NCI-H345 treated with DMSO at 0.1 percent for 48 hours (cell line): ENCODE data around the gene KCNN1.
"Not testable (repeated sequence)": the region's sequence is repeated elsewhere in the genome, so short reads cannot be mapped to it uniquely, and the experiment has no call there.

ENCODE experiments used
- DNase-seq: peaks from one replicate; lab custom pipeline; 2025; ENCODE audit not compliant: unreplicated experiment; lab: John Stamatoyannopoulos, UW

The KCNN1 gene

DNA sequence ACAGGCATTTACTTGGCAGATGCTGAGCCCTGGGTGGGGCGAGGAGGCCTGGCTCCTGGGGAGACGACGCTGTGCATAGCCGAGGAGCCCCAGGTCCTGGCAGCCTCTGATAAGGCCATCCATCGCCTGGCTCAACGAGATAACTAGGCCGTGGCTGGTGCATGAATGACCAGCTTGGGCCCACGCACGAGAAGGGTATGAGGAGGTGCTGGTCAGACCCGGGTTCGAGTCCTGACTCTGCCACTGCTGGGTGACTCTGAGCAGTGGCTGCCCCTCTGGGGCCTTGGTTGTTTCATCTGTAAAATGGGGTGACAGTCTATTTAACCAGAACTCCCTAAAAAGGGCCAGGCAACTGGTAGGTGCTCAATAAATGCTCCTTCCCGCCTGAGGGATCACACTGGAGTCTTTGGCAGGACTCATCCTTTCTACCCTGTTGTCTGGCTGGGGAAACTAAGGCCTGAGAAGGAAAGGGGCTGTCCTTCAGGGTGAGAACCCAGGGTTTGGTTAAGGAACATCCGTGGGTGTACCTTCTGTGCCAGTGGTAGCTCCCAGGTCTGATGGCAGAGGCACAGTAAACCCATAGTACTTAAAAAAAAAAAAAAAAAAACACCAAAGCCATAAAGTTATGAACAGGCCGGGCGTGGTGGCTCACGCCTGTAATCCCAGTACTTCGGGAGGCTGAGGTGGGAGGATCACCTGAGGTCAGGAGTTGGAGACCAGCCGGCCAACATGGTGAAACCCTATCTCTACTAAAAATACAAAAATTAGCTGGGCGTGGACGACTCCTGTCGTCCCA, 33.0 kb downstream of the KCNN1 start:
- no peak for DNase-seq

DNA sequence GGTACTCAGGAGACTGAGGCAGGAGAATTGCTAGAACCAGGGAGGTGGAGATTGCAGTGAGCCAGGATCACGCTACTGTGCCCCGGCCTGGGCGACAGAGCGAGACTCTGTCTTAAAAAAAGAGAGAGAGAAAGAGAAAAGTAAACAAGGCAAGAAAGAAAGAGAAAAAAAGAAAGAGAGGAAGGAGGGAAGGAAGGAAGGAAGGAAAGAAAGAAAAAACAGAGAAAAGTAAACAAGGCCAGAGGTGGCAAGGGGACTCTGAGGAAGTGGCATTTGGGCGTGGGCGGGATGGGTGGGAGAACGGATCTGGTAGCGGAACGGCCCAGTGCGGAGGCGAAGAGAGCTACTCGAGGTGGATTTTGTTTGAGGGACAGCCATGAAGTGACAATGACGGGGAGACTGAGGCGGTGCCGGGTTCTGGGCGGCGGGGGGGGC, 33.6 kb downstream of the KCNN1 start:
- no peak for DNase-seq

DNA sequence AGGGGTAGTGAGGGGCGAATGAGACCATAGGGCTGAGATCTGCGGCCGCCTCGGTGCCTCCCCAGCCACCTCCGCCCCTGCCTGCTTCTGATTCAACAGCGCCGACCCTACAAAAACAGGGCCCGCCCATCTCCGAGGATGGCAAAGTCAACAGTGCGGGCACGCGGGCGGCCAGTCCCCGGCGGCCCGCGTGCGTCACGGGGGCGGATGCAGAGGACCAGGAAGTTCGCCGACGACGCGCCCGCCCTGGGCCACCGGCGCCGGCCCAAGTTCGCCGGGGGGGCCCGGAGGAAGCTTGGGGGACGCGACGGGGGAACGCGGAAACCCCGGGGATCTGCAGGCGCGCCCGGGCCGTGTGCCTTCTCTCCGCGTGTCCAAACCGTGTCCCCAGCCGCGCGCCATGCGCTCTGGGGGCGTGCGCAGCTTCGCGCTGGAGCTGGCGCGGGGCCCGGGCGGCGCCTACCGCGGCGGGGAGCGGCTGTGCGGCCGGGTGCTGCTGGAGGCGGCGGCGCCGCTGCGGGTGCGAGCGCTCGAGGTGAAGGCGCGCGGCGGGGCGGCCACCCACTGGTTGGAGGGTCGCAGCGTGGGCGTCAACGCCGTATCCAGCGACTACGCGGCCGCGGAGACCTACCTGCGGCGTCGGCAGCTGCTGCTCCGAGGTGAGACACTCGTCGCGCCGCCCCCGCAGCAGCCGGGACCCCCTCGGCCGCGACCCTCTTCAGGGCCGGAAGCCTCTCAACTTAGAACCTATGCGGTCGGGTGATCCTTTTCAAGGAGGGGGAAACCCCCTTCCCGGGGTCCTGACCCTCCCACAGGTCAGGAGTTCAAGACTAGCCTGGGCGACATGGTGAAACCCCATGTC, 34.2 kb downstream of the KCNN1 start:
- no peak for DNase-seq

DNA sequence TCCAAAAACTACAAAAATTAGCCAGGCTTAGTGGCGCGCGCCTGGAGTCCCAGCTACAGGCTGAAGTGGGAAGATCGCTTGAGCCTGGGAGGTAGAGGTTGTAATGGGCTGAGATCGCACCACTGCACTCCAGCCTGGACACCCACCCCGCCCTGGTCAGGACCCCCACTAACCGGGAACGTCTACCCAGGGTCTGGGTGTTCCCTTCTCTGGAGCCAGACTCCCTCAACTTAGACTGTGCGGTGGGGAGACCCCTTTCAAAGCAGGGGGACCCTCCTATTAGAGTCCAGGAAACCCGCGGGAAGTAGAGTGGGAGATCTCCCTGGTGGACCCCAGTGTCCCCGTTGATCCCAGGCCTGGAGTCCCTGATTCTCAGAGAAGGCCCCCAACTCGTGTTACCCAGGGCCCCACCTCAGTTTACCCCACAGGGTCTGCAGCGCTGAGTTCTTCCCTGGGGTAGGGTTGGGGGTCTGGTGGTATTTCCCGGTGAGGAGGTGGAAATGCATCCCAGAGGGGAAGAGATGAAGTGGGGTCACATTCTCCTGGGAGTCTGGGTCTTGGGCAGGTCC, 35.0 kb downstream of the KCNN1 start:
- no peak for DNase-seq

DNA sequence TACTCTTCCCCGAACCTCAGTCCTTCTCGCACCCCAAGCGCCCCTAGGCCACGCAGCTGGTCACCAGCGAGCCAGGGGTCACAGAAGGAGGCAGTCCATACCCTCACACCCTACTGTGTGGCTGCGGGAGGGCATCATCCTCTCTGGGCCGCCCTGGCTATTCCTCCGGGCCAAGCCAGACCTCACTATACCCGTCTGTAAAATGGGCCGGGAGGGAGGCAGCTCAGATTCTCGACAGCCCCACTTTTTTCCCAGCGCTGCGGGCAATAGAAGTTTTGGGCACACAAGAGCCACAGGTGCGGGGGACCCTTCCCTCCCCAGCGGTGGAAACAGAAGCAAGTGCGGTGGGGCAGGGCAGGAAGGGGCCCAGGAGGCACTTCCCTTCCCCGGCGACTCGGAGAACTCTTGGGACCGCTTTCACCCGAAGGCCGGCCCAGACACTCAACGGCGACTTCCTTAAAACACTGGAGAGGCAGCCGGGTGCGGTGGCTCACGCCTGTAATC, 35.5 kb downstream of the KCNN1 start:
- no peak for DNase-seq

DNA sequence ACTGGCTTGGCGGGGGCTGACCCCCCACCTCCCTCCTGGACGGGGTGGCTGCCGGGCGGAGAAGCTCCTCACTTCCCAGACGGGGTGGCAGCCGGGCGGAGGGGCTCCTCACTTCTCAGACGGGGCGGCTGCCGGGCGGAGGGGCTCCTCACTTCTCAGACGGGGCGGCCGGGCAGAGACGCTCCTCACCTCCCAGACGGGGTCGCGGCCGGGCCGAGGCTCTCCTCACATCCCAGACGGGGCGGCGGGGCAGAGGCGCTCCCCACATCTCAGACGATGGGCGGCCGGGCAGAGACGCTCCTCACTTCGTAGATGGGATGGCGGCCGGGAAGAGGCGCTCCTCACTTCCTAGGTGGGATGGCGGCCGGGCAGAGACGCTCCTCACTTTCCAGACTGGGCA, 38.8 kb downstream of the KCNN1 start:
- DNase-seq = not testable (repeated sequence)

DNA sequence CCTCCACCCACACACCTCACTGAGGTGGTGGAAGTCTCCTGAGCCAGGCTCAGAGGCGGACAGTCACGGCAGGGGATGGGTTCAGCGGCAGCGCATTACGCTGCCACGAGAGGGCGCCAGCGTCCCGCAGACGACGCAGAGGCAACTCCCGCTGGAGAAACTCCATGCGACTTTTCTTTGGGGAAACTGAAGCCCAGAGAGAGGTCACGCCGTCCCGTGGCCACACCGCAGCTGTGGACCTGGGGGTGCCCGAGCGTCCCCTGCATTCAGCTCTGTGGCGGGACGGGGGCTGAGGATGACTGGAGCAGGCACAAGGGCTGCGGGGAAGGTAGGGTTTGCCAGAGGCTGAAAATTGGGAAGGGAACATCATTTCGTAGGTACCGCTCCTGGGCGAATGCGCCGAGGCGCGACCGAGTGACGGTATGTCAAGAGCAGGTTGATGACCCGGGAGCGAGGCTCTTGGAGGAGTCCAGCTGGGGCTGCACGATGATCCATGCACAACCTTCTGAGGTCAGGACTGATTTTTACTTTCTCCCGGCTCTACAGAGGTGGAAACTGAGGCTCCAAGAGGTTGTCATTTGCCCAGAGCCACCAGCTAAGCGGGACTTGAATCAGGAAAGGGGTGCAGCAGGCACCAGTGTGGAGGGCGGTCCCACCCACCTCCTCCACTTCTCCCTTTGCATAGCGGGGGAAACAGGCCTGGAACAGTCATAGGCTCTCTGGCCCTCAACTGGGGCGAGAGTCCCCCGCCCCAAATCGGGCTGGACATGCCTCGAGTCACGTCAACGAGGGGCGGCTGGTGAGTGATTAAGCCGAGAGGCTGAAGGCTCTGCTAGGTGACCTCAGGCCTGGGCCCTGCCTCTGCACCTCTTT, 40.4 kb downstream of the KCNN1 start:
- DNase-seq = no peak

DNA sequence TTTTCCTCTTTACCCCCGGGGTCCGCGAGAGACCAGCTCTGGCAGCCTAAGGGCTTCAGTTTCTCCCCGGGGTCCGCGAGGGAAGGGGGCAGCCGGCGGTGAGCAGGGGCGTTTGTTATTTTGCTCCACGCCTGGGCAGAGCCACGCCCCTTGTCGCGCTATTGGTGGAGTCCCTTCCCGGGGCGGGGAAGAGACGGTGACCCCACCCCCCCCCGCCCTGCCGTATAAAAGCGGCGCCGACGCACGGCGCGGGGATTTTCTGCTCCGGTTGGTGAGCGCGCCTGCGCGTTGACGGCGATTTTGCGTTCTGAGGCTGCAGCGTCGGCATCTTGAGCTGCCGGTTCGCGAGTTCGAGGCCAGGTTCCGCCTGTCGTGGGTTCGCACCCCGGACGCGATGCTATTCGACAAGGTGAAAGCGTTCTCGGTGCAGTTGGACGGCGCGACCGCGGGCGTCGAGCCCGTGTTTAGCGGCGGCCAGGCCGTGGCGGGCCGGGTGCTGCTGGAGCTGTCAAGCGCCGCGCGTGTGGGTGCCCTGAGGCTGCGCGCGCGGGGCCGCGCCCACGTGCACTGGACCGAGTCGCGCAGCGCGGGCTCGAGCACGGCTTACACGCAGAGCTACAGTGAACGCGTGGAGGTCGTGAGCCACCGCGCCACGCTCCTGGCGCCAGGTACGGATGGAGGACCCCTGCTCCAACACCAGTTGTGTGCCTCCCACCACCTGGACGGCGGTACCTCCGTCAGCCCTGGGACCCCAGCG, 41.2 kb downstream of the KCNN1 start, which contains the start of gene ARRDC2:
Gene ARRDC2, plus strand, starts transcription at position 254 of the 757 bp plus-strand sequence. Its CDS starts 141 bp downstream, at position 395.
- peak; percentile 63 for DNase-seq

DNA sequence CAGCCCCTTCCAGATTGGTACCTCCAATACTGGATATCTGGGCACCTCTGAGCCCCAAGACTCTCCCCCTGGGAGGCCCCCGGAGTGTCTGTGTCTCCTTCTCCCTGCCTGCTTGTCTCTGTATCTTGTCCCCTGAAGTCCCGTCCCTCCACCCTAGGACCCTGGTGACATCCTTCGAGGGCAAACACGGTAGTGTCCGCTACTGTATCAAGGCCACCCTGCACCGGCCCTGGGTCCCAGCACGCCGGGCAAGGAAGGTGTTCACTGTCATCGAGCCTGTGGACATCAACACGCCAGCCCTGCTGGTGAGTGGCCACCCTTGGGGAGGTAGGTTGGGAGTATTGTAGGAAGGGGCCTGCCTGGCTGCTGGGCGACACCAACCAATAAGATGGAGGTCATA, 41.9 kb downstream of the KCNN1 start:
- no peak for DNase-seq

DNA sequence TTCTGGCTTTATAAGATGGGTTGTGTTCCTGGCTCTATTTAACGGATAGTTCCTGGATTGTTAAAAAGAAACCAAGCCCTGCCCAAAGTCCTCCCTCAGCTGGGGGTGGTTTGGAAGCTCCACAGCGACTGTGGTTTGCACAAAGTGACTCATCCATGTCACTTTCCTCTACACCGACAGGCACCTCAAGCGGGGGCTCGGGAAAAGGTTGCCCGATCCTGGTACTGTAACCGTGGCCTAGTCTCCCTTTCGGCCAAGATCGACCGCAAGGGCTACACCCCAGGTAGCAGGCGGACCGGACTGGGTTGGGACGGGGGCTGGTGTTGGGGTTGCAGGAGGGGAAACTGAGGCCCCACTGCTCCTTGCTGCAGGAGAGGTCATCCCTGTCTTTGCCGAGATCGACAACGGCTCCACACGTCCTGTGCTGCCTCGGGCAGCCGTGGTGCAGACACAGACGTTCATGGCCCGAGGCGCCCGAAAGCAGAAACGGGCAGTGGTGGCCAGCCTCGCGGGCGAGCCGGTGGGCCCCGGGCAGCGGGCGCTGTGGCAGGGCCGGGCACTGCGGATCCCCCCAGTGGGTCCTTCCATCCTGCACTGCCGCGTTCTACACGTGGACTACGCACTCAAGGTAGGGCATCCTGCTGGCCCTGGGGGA, 42.6 kb downstream of the KCNN1 start:
- no peak for DNase-seq

DNA sequence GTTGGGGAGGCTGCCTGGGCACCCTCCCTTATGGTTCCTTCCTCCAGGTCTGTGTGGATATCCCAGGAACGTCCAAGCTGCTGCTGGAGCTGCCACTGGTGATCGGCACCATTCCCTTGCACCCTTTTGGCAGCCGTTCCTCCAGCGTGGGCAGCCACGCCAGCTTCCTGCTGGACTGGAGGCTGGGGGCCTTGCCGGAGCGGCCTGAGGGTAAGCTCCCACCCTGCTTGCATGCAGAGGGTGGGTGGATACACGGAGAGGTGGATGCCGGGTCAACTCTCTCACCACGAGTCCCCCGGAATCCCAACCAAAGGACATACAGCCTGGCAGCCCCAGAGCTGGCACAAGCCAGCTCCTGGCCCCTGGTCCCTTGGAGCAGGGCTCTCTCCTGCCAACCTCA, 43.2 kb downstream of the KCNN1 start:
- DNase-seq = no peak

DNA sequence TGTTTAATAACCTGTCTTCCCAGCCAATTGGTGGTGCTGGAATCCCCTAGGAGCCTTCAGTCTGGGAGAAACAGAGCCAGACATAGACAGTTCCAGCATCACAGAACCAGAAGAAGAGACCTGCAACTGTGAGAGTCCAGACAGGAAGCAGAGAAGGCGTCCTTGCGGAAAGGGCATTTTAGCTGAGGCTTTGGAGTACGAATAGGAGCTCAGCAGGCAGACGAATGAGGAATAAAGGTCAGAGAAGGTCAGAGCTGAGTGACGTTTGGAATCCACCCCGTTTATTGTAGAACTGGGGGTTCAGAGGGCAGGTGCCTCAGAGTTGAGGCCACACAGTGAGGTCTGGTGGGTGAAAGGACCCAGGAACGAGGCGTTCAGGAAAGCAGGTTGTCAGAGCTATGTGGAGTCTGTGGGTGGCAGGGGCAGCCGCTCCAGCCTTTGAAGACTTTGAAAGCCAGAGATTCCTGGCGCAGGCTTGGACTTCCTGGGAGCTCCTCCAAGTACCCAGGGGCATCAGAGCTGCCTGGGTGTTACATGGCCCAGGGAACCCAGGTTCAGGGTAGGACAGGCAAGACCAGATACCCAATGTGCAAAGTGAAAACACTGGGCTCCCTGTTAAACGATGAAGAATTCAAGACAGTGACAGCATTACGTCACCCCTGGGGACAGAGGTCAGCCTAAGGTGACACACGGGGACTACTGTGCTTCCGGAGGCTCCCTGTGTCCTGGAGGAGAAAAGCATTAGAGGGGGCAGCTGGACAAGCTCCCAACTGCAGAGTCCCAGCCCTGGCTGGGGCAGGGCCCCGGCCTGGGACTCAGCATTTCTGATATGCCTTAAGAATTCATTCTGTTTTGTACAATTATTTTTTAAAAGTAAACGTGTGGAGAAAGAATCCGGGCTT, 46.6 kb downstream of the KCNN1 start:
- no peak for DNase-seq

DNA sequence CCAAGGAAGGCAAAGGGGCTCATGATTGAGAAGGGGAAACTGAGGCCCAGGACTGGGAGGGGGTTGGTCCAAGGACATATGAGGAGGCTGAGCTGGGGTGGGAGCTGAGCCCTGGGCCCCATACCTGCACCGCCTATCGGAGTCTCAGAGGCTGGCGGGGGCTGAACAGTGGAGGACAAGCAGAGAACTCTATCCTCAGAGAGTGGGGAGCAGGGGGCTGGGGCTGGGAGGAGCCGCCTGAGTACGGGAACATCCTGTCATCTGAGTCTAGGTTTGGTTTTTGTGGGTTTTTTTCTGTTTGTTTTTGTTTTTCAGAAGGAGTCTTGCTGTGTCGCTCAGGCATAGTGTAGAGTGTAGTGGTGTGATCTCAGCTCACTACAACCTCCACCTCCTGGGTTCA, 47.3 kb downstream of the KCNN1 start:
- no peak for DNase-seq

DNA sequence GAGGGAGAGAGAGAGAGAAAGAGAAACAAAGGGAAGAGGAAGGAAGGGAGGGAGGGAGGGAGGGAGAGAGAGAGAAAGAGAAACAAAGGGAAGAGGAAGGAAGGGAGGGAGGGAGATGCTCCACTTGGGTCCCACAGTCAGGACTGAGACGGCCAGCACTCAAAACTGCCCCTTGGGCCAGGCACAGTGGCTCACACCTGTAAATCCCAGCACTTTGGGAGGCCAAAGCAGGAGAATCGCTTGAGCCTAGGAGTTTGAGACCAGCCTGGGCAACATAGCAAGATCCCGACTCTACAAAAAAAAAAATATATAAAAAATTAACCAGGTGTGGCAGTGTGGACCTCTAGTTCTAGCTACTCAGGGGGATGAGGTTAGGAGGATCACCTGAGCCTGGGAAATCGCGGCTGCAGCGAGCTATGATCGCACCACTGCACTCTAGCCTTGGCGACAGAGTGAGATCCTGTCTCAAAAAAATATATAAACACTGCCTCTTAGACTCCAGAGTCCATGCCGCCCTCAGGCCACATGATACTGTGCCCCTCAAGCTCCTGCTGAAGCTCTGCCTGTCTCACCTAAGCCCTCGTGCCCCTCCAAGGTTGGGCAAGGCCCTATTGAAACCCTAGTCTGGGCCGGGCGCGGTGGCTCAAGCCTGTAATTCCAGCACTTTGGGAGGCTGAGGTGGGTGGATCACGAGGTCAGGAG, 49.5 kb downstream of the KCNN1 start:
- no peak for DNase-seq

DNA sequence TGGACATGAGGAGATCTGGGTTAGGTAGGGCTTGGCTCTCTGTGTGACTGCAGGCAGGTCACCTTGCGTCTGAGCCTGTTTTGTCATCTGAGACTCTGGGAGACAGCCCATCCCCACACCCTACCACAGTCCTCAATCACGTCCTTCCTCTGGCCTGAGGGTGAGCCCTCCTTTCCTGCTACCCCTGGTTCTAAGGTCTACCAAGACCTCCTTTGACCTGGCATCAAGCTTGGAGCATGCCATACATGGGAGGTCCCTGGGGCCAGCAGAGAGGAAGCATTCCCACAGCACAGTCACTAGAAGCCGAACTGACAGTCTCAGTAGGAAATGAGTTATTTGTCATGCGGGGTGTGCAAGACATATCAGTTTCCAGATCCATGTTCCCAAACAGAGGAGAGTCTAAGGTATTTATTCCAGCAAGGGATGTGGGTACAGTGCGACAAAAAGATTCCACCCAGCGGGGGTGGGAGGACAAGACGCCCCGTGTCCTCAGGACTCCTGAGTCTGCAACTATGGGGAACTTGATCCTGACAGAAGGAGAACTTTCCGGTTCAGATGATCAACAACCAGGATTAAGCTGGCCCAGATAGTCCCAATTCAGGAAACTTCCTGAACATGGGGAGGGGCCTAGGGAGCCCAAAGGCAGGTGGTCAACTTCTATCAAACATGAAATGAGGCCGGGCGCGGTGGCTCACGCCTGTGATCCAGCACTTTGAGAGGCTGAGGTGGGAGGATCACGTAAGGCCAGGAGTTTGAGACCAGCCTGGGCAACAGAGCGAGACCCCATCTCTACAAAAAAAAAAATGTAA, 50.6 kb downstream of the KCNN1 start:
- DNase-seq = no peak

DNA sequence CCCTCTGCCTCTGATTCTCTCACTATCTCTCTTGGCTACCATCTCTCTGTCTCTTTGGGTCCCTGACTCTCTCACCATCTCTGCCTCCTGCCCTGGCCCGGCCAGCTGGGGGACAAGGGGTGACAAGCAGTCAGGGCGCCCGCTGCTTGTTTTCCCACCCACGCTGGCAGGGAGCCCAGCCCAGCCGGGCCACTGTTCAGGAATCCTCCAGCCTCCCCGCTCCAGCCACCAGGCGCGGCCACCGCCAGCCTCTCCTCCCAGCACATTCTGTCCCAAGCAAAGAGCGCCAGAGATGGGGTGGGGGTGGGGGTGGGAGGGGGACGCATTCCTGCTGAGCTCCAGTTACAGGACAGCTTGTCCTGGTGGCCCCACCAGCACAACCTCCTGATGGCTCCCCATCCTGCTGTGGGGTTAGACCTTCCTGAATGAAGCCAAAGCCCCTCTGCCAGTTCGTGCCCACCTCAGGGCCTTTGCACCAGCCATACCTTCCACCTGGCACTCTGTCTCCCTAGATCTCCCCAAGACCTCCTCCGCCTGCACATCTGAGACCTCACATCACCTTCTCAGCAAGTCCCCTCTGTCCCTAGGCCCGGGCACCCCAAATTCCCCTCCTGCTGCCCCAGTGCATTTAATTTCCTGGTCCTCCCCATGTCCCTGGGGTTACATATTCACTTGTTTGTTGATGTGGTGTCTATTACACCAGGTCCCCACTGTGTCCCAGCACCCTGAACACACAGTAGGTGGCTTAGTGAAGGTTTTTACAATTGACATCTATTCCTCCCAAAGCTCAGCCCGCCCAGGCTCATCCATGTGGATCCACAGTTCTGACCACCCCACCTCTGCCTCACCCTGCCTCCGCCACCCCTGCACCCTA, 53.5 kb downstream of the KCNN1 start:
- DNase-seq = no peak
